Measurements from ENCODE around the gene GPR101. TPM values are rescaled to one million over a fixed set of nuclear protein-coding genes. Genes with fewer than 3 reads are reported as not detected.

Gene GPR101
- total and polyA plus RNA-seq, 2 donors from 2014 or later = not detected

DNA sequence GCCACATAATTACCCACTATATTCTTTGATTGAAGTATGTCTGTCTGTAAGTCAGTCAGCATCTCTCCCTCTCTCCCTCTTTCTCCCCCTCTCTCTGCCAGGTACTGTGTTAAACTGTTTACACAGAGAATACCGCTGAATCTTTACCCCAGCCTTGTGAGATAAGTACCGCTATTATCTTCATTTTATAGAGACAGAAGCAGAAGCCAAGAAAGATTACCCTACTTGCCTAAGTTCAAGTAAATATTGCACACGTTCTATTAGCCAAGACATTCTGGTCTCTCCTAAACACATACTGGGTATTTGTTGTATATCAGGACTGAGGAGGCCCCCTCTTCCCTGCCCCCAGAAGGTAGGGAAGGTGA, 695 bp upstream of the GPR101 start:
- intact Hi-C loops (cut with DNase I) = no loop called here
- FAIRE-seq (no peak), DNase-seq (no peak)
- H3K4me3 ChIP-seq (ENCODE audit: low read length in 3 of 3) = no peak overlapping the region
- H3K27ac ChIP-seq (ENCODE audit: low read depth in 2 of 2, low read length in 2 of 2) = no peak overlapping the region
- no peaks in the 10 kb centered on the region for H3K9me3 ChIP-seq (ENCODE audit: control insufficient read depth in 2 of 3, insufficient read depth in 1 of 3, low read length in 3 of 3)
- TF ChIP-seq, protein P1, sequence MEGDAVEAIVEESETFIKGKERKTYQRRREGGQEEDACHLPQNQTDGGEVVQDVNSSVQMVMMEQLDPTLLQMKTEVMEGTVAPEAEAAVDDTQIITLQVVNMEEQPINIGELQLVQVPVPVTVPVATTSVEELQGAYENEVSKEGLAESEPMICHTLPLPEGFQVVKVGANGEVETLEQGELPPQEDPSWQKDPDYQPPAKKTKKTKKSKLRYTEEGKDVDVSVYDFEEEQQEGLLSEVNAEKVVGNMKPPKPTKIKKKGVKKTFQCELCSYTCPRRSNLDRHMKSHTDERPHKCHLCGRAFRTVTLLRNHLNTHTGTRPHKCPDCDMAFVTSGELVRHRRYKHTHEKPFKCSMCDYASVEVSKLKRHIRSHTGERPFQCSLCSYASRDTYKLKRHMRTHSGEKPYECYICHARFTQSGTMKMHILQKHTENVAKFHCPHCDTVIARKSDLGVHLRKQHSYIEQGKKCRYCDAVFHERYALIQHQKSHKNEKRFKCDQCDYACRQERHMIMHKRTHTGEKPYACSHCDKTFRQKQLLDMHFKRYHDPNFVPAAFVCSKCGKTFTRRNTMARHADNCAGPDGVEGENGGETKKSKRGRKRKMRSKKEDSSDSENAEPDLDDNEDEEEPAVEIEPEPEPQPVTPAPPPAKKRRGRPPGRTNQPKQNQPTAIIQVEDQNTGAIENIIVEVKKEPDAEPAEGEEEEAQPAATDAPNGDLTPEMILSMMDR (IDR thresholded peaks at IDR 0.05; ENCODE audit: borderline replicate concordance, extremely low read depth, insufficient read depth) = no peak
- no peaks in the 10 kb centered on the region for H3K36me3 ChIP-seq (ENCODE audit: control insufficient read depth in 2 of 3, insufficient read depth in 3 of 3, low read length in 3 of 3)
- peaks cover 48% of the 10 kb centered on the region for H3K27me3 ChIP-seq (ENCODE audit: control insufficient read depth, insufficient read depth, low read length)
- no peak overlapping the region for H3K9ac ChIP-seq (ENCODE audit: low read length in 3 of 3)
- peaks cover 0 to 7% (median 2%) of the 10 kb centered on the region in 3 donors for H3K4me1 ChIP-seq (ENCODE audit: control insufficient read depth in 2 of 3, insufficient read depth in 2 of 3, low read depth in 1 of 3, low read length in 3 of 3)

DNA sequence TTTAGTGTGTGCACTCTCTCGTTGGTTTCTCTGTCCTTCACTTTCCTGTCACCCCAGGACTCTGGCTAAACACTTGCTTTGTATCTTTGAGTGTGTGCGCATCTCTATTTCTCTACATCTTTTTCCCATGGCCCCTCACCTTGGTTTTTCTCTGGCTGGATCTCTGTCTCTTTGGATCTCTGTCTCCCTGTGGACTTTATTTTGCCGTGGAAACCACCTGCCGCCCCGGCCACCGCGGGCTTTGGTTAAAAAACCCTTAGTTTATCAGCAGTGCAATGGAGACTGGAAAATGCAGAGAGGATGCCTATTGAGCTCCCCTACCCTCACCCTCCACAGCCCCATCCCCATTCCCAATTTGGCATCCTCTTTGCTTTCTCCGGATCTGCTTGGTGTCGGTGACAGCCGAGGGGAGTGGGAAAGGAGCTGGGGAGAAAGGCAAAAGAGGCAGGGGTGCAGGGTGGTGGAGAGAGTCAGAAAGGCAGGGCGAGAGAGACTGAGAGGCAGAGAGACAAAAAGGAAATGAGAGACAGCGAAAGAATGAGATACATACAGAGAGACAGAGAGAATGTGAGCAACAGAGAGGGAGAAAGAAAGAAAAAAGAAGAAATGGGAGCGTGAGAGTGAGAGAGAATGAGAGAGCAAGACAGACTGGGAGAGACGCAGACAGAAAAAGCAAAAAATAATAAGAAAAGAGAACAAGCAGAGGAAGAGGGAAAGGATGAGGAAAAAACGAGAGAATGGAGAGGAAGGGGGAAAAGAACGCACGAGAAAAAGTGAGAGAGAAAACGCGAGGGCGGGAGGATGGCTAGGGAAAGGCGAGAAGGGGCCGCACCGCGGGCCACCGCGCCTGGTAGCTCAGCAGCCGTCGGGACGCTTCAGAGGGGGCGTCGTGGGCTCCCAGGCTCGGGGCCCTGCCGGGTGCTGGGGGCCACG, 688 bp downstream of the GPR101 start:
- H3K36me3 ChIP-seq (ENCODE audit: control insufficient read depth in 2 of 3, insufficient read depth in 3 of 3, low read length in 3 of 3) = no peaks in the 10 kb centered on the region
- no peaks in the 10 kb centered on the region for H3K9me3 ChIP-seq (ENCODE audit: control insufficient read depth in 2 of 3, insufficient read depth in 1 of 3, low read length in 3 of 3)
- H3K9ac ChIP-seq (ENCODE audit: low read length in 3 of 3) = no peak overlapping the region
- peaks cover 48% of the 10 kb centered on the region for H3K27me3 ChIP-seq (ENCODE audit: control insufficient read depth, insufficient read depth, low read length)
- FAIRE-seq (no peak), DNase-seq (no peak)
- intact Hi-C loops (cut with DNase I) = no loop called here
- H3K27ac ChIP-seq (ENCODE audit: low read depth in 2 of 2, low read length in 2 of 2) = no peak overlapping the region
- TF ChIP-seq, protein P1 (IDR thresholded peaks at IDR 0.05; ENCODE audit: borderline replicate concordance, extremely low read depth, insufficient read depth) = no peak
- peaks cover 0 to 7% (median 2%) of the 10 kb centered on the region in 3 donors for H3K4me1 ChIP-seq (ENCODE audit: control insufficient read depth in 2 of 3, insufficient read depth in 2 of 3, low read depth in 1 of 3, low read length in 3 of 3)
- H3K4me3 ChIP-seq (ENCODE audit: low read length in 3 of 3) = no peak overlapping the region

DNA sequence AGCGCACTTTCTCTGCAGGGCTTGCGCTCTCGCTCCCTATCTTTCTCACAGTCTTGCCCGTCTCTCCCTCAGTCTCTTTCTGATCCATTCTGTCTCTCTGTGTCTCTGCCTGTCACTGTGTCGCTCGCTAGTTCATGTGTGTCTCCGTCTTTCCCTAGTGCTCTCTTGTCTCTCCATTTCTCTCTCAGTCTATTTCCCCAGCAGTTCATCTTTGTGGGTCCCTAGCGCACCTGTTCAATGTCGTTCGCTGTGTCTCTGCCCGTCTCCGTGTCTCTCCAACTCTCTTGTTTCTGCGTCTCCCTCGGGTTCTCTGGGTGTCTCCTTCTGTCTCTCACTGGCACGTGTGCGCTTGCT, 1.5 kb downstream of the GPR101 start:
- peaks cover 44% of the 10 kb centered on the region for H3K27me3 ChIP-seq (ENCODE audit: control insufficient read depth, insufficient read depth, low read length)
- DNase-seq (no peak), FAIRE-seq (no peak)
- H3K9me3 ChIP-seq (ENCODE audit: control insufficient read depth in 2 of 3, insufficient read depth in 1 of 3, low read length in 3 of 3) = no peaks in the 10 kb centered on the region
- H3K4me3 ChIP-seq (ENCODE audit: low read length in 3 of 3) = peak overlapping the region; percentile 61 to 69 (median 61)
- no peak overlapping the region for H3K27ac ChIP-seq (ENCODE audit: low read depth in 2 of 2, low read length in 2 of 2)
- no peaks in the 10 kb centered on the region for H3K36me3 ChIP-seq (ENCODE audit: control insufficient read depth in 2 of 3, insufficient read depth in 3 of 3, low read length in 3 of 3)
- TF ChIP-seq, protein P1 (IDR thresholded peaks at IDR 0.05; ENCODE audit: borderline replicate concordance, extremely low read depth, insufficient read depth) = no peak
- intact Hi-C loops (cut with DNase I) = no loop called here
- H3K9ac ChIP-seq (ENCODE audit: low read length in 3 of 3) = peak overlapping the region in 1 of 3 donors; percentile 34
- peaks cover 0 to 7% (median 2%) of the 10 kb centered on the region in 3 donors for H3K4me1 ChIP-seq (ENCODE audit: control insufficient read depth in 2 of 3, insufficient read depth in 2 of 3, low read depth in 1 of 3, low read length in 3 of 3)

Measured in kidney (tissue), 14 donors.